Measurements from ENCODE around the gene SERTAD1.
"Not testable (repeated sequence)": the region's sequence is repeated elsewhere in the genome, so short reads cannot be mapped to it uniquely, and the experiment has no call there.

SERTAD1 gene

GRCh38 chr19:40452016-40452415 is 26.2 kb upstream of the SERTAD1 start:
- DNase-seq (ENCODE audit: low read depth in 2 of 2) = no peak

GRCh38 chr19:40450664-40451063 is 24.9 kb upstream of the SERTAD1 start:
- DNase-seq (ENCODE audit: low read depth in 2 of 2) = no peak

GRCh38 chr19:40449506-40449905 is 23.7 kb upstream of the SERTAD1 start:
- DNase-seq (ENCODE audit: low read depth in 2 of 2) = no peak

GRCh38 chr19:40446263-40446784 is 20.5 kb upstream of the SERTAD1 start:
- DNase-seq (ENCODE audit: low read depth in 2 of 2) = no peak

GRCh38 chr19:40445780-40446262 is 20.0 kb upstream of the SERTAD1 start:
- no peak for DNase-seq (ENCODE audit: low read depth in 2 of 2)

GRCh38 chr19:40444825-40445312 is 19.1 kb upstream of the SERTAD1 start:
- no peak for DNase-seq (ENCODE audit: low read depth in 2 of 2)

GRCh38 chr19:40444000-40444824 is 18.4 kb upstream of the SERTAD1 start, which contains the start of gene SERTAD3:
TSS of gene SERTAD3 (minus strand) at chr19:40444335. CDS start at chr19:40442080, 2,255 bp downstream.
- peak; percentile 96 to 97 for DNase-seq (ENCODE audit: low read depth in 2 of 2)

- peak; percentile 99 for DNase-seq (ENCODE audit: low read depth in 2 of 2)
Observed at GRCh38 chr19:40443131-40443999, 17.6 kb upstream of the SERTAD1 start.

- DNase-seq (ENCODE audit: low read depth in 2 of 2) = no peak
Observed at GRCh38 chr19:40442328-40443130, 16.7 kb upstream of the SERTAD1 start.

GRCh38 chr19:40441719-40442253 is 16.0 kb upstream of the SERTAD1 start:
- no peak for DNase-seq (ENCODE audit: low read depth in 2 of 2)

- DNase-seq (ENCODE audit: low read depth in 2 of 2) = no peak
Observed at GRCh38 chr19:40438284-40438683, 12.5 kb upstream of the SERTAD1 start.

GRCh38 chr19:40433391-40434216 is 7.8 kb upstream of the SERTAD1 start:
- DNase-seq (ENCODE audit: low read depth in 2 of 2) = peak in 1 of 2 donors; percentile 43

- DNase-seq (ENCODE audit: low read depth in 2 of 2) = not testable (repeated sequence)
Observed at GRCh38 chr19:40432760-40433159, 7.0 kb upstream of the SERTAD1 start.

GRCh38 chr19:40431698-40432097 is 5.9 kb upstream of the SERTAD1 start:
- DNase-seq (ENCODE audit: low read depth in 2 of 2) = no peak

- not testable (repeated sequence) for DNase-seq (ENCODE audit: low read depth in 2 of 2)
Observed at GRCh38 chr19:40430242-40430641, 4.5 kb upstream of the SERTAD1 start.

GRCh38 chr19:40428197-40428596 is 2.4 kb upstream of the SERTAD1 start:
- not testable (repeated sequence) for DNase-seq (ENCODE audit: low read depth in 2 of 2)

- no peak for DNase-seq (ENCODE audit: low read depth in 2 of 2)
Observed at GRCh38 chr19:40424637-40425449, 949 bp downstream of the SERTAD1 start.

- no peak for DNase-seq (ENCODE audit: low read depth in 2 of 2)
Observed at GRCh38 chr19:40423938-40424337, 1.9 kb downstream of the SERTAD1 start.
